DOHH2 (cell line): ENCODE measurements around the gene UNC5C.

Experiments used
- CTCF ChIP-seq: fragments of 200-600 bp; sonication (generic); IDR thresholded peaks from one replicate; pipeline ENCODE4 v1.5.1; 2014; ENCODE audit warnings: antibody characterized with exemption, mild to moderate bottlenecking, low read depth, low read length; ENCODE audit not compliant: poor library complexity, severe bottlenecking
- EZH2phosphoT487 ChIP-seq: fragments of 200-600 bp; sonication (generic); IDR thresholded peaks from 2 replicates; pipeline ENCODE4 v1.6.1; 2017; ENCODE audit warnings: borderline replicate concordance, mild to moderate bottlenecking, antibody characterized with exemption, low read length, moderate library complexity, mixed read lengths

- TF ChIP-seq CTCF (no peak), EZH2phosphoT487 (no peak)
These were observed 299.9 kb downstream of the UNC5C start for GRCh38 chr4:95248720-95249425.
